Hematopoietic multipotent progenitor cell treated with erythropoietin and hydrocortisone succinate and interleukin-3 and kit ligand, for 17 days (in vitro differentiated cells): Measurements from ENCODE around the gene CCNI.
A peak's percentile ranks its signal among the peaks of the same experiment; 100 is the strongest.
"Not testable (repeated sequence)": the region's sequence is repeated elsewhere in the genome, so short reads cannot be mapped to it uniquely, and the experiment has no call there.

Source experiments
- DNase-seq: peaks from one replicate; pipeline ENCODE4 v3.0.0-alpha.2; 2015; ENCODE audit warnings: low spot score

The CCNI gene

DNA sequence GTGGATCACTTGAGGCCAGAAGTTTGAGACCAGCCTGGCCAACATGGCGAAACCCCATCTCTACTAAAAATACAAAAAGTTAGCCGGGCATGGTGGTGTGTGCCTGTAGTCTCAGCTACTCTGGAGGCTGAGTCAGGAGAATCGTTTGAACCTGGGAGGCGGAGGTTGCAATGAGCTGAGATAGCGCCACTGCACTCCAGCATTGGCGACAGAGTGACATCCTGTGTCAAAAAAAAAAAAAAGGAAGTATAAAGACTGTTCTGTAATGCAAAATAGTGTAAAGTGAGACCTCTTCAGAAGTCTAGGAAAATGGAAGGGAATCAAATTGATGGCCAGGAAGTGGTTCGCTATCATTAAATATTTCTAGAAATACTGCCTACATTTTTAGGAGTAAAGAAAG, 5.0 kb upstream of the CCNI start:
- DNase-seq, result peak; percentile 4

DNA sequence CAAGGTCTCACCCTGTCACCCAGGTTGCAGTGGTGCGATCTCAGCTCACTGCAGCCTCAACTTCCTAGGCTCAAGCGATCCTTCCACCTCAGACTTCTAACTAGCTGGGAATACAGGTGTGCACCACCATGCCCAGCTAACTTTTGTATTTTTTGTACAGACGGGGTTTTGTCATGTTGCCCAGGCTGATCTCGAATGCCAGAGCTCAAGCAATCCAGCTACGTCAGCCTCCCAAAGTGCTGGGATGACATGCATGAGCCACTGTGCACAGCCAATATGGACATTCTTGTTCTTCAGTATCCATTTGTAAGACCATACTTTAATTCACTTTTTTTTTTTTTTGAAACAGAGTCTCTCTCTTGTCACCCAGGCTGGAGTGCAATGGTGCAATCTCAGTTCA, 3.5 kb upstream of the CCNI start:
- no peak for DNase-seq

DNA sequence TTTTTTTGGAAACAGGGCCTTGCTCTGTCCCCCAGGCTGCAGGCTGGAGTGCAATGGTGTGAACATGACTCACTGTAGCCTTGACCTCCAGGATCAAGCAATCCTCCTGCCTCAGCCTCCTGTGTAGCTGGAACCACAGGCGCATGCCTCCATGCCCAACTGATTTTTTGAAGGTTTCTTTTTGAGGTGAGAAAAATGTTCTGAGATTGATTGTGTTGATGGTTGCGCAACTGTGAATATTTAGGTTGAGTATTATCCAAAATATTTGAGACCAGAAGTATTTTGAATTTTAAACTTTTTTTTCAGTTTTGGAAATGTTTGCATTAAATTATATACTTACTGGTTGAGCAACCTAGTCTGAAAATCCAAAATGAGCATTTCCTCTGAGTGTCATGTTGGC, 2.6 kb upstream of the CCNI start:
- no peak for DNase-seq

DNA sequence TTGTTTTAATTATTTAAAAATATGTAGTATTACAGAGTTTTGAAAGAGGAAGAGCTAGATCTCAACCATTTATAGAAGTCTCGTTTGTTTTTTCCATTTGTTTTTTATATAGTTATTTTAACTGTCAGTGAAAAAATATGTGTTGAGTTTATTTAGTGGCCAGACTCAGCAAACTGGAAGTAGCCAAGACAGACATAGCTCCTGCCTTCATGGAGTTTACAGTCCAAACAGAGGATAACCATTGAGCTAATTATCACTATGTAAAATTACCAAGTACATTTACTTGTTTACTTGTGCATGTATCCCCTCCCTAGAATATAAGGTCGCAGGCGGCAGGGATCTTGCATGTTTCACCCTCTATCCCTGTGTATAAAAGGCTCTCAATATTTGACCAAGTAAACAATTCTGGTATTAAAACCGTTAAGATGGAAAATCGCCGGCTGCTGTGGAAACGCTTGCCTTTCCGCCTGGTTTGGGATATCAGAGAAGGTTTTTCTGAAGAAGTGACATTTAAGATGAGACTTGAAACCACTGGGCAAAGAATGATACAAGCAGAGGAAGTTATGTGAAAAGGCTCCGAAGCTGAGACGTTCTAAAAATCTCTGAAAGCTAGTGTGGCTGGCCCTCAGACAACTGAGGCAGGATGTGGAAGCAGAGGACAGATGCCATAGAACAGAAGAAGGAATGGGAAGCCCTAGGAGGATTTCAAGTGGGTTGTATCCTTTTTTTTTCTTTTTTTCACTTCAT, 1.3 kb upstream of the CCNI start:
- DNase-seq, result no peak

DNA sequence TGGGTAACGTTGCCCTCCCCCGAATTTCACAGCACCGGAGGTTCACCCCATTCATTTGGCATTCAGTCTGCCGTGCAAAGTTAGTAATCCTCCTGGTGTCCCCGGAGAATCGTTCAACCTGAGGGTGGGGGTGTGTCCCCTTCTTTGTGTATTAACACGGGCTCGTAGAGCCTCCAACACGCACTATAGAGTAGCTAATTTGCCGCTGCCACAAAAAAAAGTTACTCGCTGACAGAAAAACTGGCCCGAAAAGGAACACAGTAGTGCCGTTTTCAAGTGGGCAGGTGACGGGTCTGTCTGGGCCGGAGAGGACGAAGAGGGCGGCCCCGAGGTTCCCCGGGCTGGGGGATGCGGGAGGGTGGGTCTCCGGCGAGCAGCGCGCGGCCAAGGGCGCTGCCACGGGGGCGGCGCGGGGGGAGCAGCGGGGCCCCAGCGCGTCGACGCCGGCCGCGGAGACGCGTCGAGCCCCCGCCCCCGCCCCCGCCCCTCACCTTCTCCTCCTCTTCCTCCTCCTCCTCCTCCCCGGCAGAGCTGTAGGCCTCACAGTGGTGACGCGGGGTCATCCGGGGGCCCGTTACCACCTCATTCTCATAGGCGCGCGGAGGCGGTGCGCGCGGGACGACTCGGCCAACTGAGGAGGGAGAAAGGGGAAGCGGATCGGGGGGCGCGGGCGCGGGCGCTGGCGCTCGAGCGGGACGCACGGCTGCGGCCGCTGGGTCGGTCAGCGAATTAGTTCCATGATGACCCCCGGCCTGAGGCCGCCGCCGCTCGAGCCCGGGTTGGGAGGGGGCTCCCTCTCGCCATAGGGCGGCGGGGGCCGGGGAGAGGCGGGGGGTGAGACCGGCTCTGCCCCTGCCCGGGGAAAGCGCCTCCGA, 571 bp downstream of the CCNI start:
- peak; percentile 69 for DNase-seq

DNA sequence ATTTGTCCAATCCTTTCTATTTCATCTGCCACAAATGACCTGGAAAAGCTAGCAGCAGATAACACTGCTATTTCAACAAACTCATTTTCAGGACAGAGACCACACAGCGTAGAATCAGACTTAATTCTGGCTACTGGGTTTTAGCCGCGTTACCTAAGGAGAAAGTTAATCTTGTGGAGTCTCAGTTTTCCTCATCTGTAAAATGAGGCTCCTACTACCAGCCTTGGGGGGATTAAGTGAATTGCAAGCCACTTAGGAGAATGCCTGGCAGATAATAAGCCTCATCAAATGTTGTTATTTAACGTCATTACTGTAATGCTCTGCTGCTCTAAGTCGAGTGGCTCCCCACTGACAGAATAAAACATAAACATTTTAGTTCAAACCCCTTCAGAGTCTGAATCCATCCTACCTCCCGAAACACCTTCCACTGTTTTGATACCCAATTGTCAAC, 1.4 kb downstream of the CCNI start:
- DNase-seq, result no peak

DNA sequence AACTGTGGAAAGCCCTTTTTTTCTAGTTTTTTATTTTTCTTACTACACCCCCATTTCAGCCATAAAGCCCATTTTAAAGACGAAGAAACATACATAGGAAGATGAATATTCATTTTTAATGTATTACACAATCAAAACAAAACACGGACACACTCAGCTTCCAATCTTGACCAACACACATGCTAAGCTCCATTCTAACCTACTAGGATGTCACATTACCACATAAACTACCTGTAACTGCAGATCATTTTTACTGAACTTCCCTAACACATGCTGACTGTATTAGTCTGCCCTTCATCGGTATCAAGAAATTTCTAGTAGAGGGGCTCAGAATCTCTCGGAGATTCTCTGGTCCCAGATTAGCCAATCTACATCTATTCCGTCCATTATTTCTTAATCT, 1.8 kb downstream of the CCNI start:
- peak; percentile 46 for DNase-seq

DNA sequence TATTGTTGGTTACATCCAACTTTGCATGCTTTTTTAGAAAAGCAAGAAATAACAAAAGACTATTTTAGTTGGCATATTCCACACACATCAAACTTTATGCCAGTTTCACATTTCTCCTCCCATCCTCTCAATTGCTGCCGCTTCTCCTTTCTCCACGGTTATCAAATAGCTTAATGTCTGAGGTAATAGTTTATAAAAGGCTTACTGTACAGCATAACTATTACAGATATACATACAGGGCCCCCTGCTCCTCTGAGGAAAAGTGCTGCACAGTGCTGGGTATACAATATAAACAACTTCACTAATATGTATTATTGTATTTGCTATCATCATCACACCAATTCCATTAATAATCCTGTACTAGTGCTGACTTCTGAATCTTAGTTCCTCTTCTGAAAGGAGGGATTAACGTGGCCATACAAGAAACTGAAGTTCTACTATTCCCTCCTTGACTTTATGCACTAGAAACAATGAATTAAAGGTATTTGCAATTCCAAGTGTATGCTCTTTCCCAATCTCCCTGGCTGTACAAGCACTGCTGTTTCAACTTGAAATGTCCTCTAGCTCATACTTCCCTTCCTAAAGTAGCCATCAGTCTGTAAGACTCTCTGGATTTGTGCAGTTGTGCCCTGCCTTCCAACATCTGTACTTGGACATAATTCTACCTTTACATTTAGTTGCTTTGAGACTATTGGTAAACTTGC, 2.5 kb downstream of the CCNI start:
- DNase-seq, result peak; percentile 40

DNA sequence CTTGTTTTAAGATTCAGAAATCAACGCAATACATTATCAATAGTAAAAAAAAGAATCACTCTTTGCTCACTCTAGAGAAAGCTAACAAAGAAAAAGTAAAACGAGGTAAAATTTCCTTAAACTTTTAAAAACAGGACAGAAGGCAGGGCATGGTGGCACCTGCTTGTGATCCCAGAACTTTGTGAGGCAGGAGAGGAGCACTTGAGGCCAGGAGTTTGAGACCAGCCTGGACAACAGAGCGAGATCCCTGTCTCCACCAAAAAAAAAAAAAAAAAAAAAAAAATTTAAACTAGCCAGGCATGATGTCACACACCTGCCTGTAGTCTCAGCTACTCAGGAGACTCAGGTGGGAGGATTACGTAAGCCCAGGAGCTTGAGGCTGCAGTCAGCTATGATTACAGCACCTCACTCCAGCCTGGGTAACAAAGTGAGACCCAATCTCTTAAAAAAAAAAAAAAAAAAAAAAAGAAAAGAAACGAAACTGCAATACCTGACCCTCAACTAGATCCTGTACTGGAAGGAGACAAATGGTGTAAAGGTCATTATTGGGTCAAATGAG, 3.5 kb downstream of the CCNI start:
- DNase-seq, result no peak

DNA sequence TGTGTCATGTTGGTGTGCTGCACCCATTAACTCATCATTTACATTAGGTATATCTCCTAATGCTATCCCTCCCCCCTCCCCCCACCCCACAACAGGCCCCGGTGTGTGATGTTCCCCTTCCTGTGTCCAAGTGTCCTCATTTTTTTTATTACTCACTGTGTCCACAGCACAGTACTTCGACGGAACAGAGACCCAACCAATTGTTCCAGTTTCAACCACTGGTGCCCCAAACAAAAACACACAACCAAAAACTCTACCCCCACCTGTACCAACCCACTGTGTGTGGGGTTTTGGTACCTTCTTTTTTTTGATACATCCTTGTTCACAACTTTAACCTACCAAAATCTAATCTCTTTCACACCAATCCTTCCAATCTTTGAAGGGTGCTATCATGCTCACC, 6.3 kb downstream of the CCNI start:
- DNase-seq, result not testable (repeated sequence)

DNA sequence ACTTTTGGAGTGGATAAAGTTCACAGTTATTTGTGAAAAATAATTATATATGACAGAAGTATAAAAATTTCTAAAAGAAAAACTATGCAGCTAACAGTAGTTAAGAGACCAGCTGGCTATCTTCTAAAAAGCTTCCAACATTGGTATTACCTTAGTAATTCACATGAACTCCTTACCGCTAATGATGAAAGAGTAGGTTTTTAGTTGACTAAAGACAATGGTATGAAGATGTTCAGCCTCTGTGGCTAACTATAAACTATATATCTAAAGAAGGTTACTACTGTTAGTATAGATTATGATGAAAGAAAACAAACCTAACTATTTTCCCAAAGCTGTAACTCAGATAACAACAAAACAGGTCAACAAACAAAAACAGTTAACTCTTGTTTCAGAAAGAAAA, 10.4 kb downstream of the CCNI start:
- no peak for DNase-seq

DNA sequence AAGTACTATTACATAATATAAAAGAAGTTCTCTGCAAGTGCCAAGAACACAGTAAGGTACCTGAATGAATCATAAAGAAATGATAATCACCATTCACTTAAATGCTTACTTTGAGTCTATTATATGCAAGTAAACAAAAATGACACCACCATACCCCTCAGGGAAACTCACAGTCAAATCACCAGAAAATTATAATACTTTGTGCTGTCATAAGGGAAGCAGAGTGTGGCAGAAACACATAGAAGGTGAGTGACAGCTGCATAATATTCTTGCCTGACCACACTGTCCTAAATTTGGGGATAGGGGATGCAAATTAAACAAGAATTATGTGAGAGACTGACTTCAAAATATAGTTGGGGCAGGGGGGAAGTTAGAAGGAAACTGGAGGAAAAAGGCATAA, 12.9 kb downstream of the CCNI start:
- DNase-seq, result no peak

DNA sequence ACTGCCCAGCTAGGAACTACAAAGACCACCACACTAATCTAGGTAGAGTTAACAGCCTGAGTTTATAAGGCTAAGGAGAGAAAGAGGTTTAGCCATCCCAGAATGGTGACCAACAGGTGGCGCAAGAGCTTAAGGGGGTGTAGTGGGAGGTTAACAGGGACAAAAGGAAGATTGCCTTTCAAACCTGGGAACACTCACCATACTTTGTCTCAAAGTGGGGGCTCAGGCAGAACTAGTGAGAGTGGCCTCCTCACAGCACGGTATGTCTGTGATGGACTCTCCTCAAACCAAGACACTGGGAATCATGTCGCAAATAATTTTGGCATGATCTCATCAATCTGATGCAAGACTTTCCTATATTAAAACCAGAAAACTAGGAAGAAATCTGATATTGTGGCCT, 23.4 kb downstream of the CCNI start:
- peak; percentile 84 for DNase-seq

DNA sequence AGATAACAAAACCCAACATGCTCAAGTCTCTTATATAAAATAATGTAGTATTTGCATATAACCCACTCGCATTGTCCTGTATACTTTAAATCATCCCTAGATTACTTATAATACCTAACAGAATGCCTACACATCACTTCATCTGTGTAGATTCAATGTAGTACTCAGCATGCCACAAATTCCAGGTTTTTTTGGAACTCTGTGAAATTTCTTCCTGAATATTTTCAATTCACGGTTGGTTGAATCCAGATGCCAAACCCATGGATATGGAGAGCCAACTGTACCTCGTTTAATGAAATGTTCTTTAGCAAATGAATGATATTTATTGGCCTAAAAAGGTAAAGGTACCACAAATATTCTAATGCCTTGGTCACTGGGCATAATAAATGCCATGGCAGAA, 24.8 kb downstream of the CCNI start:
- no peak for DNase-seq

DNA sequence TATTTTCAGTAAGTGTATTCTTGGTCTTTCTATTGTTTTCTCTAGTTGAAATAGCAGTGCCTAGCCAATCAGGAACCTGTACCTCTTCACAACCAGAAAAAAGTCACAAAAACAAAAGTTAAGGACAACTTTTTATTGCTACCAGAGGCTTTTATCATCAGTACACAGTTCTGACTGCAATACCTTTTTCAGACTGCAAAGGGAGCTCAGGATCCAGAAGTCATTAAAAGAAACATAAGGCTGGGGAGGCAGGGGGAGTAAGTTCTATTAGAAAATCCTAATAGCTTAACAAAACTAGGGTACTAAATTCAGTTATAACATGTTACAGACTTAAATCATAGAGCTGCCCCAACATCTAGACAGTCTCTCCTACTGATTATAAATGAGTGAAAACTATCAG, 28.8 kb downstream of the CCNI start:
- peak; percentile 19 for DNase-seq

DNA sequence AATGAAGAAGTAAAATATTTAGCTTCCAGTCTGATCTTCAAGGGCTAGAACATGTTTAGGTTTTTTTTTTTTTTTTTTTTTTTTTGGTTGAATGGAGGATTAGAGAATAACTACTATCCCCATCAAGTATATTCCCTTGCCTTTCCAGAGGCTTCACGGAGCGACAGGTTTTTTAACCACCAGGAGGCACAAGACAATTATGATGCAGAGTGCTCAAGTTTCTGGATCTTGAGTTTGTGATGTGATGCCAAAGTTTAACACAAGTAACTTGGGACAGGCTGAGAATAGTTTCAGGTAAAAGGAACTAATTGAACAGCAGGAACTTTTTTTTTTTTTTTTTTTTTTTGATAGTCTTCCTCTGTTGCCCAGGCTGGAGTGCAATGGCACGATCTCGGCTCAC, 30.3 kb downstream of the CCNI start:
- DNase-seq, result no peak

DNA sequence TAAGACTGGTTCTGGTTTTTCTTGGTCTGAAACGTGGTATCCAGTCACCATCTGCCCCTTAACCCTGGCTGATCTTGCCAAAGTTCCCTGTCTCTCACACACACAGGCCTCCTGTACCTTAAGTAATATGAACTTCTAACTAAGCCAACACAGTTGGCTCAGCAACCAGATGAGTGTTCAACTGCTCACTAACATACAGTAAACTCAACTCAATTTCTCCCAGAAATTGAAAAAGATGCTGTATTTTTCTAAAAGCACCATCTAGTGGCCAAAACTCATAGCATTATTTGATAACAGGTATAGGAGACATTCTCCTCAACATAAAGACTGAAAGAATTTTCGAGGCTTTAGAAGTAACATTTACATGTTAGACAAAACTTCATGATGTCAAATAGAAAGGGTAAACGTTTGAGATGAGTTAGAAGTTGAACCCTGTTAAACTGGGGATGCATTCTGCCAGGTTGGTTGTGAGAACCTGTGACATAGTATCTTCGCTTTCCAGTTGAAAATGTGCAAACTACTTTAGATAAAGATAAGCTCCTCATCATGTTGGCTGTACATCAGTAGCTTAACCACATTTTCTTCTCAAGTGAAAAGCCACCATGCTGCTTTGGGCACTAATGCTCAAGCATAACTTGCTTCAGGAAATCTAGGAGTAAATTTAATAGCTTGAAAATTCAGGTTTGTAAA, 31.2 kb downstream of the CCNI start:
- peak; percentile 49 for DNase-seq

DNA sequence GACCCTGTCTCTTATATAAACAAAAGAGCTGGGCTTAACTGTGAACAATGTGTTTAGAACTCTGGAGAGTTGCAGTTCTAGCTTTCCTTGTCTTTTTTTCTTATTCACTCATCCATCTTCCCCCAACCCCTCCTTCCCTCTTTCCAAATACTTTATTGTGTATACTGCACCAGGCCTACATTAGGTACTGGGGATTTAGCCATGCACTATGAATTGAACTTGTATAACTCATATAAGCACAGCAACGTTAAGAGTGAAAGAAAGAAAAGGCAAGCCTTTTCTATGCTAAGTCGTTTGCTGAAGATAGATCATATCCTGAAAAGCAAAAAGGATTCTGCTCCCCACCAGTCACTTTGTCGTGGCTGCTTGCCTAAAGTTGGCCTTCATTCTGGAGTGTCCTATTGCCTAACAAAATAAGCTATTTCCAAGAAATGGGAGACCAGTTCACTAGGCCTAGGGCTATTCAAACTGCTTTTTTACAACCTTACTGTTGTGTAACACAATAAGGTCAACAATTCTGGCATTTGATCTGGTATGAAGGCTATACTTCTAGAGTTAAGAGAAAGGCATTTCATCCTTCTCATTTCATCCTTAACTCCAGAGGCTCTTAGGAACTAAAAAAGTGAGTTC, 32.2 kb downstream of the CCNI start:
- DNase-seq, result no peak

DNA sequence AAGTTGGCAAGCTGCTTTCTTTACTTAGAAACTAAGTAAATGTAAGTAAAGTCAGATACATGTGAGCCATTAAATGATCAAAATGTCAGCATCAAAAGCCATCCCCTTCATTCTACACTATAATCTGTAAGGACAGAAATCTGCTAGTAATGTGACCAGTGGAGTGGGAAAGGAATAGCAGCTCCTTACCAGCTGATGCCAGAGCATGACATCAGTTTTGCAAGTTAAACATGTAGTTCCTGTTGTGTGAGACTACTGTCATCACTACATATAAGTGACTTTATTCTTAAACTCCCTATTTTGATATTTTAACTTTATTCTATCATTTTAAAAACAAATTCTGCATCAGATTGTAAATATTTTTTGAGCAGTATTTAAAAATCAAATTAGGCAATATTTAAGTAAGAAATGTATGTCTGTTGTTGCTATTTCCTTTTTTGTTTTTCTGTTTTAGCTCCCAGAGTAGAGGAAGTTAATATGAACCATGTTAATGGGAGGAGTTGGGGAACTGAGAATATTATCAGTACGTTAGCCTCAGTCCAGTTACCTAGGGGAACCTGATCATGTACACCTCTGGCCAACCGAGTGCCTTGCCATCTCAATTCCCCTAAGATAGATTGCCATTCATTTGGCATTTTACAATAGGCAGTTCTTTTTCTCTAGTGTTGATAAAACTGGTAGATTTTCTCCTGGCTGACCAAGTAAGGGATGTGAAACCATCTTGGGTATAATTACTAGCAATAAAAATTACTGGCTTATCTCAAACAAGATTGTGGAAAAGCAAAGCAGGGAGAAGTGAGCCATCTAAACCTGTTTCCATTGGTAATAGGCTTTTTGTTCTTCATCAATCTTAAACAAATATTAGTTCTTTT, 34.7 kb downstream of the CCNI start:
- DNase-seq, result no peak

DNA sequence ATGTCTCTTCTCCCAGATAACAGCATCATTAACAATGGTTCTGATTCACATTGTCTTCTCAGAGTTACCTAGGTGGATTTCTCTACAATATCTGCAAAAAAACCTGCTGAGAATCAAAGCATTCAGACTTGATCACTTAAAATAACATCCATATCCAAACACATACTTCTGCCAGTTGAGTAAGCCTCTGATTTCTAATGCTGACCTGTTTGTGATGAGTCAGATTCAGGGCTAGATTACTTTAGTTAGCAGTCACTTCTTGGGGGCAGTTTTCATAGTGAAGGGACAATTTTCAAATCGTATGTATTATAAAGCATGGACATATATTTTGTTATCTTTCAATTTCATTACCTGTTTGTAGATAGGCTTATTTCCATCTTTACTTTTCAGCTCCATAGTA, 35.5 kb downstream of the CCNI start:
- no peak for DNase-seq
